Activated CD8-positive, alpha-beta memory T cell treated with anti-CD3 and anti-CD28 coated beads for 24 hours (primary cell): Measurements from ENCODE around the gene WDR88.
"Not testable (repeated sequence)": the region's sequence is repeated elsewhere in the genome, so short reads cannot be mapped to it uniquely, and the experiment has no call there.

ENCODE experiments used
- DNase-seq: peaks from one replicate; pipeline ENCODE4 v3.0.0-alpha.2; 2020

The WDR88 gene

DNA sequence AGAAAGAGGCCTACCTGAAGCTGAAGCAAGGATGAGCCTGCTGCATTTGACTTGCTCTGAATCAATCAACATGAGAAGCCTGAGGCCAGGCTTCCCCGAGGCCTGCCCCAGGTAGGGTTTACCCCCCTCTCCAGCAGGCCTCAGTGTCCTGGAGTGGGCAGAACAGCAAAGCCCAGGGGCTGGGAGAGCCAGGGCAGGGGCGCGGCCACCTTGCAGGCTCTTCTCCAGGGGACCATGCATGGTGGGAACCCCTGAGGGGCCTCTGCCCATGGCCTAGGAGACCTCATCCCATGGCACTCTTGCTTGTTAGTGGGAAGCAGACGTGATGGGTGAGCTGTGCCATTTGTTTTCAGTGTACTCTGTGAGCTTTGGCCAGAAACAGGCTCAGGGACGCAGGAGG, 42.3 kb downstream of the WDR88 start:
- DNase-seq: no peak

- no peak for DNase-seq
Measured at GRCh38 chr19:33175156-33175782, 43.4 kb downstream of the WDR88 start.

GRCh38 chr19:33175886-33176669, 44.2 kb downstream of the WDR88 start:
- DNase-seq: no peak

- peak; percentile 100 for DNase-seq
Measured at GRCh38 chr19:33176670-33177416, 44.9 kb downstream of the WDR88 start.

GRCh38 chr19:33177417-33177979, 45.6 kb downstream of the WDR88 start:
- DNase-seq: no peak

GRCh38 chr19:33186431-33187182, 54.7 kb downstream of the WDR88 start:
- DNase-seq: no peak

DNA sequence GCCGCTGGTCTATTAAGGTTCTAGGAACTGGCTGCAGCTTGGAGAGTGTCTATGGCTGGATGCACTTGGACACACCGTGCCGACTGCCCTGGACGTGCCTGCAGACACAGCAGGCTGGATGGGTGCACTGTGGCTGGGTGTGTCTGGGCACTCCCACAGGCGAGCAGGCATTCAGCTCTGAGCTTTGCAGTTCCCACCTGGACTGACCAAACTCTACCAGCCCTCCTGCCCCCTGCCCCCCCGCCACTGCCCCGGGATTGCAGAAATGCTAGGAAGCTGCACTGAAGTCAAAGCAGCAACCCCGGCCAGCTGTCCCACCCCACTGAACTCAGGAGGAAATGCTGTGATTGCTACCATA, 55.2 kb downstream of the WDR88 start:
- DNase-seq: no peak

DNA sequence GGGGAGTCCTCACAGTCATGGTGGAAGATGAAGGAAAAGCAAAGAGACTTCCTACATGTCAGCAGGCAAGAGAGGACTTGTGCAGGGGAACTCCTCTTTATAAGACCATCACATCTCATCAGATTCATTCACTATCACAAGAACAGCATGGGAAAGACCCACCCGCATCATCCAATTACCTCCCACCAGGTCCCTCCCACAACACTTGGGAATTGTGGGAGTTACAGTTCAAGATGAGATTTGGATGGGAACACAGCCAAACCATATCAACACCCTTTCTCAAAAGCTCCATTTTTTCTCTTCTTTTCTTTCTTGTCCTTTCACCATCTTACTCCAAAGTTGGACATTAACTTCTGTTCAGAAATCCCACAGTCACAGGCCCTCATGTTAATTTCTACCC, 57.5 kb downstream of the WDR88 start:
- DNase-seq: no peak

GRCh38 chr19:33191092-33191491, 59.2 kb downstream of the WDR88 start:
- not testable (repeated sequence) for DNase-seq

DNA sequence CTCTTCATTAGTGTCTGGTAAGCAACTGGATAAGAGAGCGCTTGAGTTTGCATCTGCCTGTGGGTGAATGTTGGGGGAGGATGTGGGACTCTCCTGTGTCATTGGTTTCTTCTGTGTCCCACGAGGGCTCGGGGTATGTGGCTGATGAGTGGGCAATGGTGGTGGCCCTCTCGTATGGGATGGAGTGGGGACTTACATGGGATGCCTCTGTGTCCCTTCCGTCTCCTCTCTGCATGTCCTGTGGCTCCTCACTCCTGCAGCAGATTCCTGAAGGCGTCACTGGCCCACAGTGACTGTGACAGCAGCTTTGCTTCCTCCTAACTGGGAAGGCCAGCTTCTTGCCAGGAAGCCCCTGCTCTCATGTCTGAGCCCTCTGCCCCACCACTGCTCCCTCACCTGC, 59.6 kb downstream of the WDR88 start:
- no peak for DNase-seq

GRCh38 chr19:33192010-33192409, 60.1 kb downstream of the WDR88 start:
- DNase-seq: no peak

DNA sequence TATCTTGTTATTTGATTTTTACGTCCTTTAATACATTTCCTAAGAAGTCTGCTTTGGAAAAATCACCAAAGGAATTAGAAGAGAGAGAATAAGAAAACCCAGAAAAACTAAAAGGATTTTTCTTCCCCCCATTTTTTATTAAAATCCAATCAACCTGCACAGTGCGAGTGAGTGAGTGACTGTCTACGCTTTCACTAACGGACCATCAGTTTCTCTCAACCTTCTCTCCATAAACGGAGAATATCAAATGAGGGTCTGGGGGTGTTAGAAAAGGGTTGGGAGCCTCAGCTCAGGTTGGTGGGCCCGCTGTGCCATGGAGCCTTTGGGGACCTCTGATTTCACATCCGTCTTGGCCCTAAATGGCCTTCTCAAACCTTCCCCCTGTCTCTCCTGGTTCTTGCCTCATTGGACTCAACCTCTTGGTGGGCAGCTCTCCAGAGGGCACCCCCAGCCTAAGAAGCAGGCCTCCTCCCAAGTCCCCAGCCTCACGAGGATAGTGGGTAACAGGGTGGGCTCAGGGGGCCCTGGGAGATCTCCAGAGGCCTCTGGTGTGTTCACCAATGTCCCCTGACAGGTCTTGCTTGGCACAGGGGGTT, 61.5 kb downstream of the WDR88 start:
- no peak for DNase-seq

- no peak for DNase-seq
Measured at GRCh38 chr19:33193865-33194362, 62.0 kb downstream of the WDR88 start, which contains the start of gene LRP3. Gene LRP3 (plus strand): TSS chr19:33194330. CDS start chr19:33194786, 456 bp downstream.

DNA sequence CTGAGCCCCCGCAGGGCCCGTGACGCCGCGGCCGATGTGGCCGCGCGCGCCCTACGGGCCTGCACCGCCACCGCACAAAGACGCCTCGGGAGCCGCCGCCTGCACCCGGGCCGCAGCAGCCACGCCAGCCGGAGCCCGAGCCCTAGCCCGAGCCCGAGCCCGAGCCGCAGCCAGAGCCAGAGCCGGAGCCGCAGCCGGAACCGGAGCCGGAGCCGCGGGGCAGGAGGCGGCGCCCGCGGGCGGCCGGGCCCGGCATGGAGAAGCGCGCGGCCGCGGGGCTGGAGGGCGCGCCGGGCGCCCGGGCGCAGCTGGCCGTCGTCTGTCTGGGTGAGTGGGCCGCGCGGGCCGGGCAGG, 62.6 kb downstream of the WDR88 start:
- DNase-seq: no peak

DNA sequence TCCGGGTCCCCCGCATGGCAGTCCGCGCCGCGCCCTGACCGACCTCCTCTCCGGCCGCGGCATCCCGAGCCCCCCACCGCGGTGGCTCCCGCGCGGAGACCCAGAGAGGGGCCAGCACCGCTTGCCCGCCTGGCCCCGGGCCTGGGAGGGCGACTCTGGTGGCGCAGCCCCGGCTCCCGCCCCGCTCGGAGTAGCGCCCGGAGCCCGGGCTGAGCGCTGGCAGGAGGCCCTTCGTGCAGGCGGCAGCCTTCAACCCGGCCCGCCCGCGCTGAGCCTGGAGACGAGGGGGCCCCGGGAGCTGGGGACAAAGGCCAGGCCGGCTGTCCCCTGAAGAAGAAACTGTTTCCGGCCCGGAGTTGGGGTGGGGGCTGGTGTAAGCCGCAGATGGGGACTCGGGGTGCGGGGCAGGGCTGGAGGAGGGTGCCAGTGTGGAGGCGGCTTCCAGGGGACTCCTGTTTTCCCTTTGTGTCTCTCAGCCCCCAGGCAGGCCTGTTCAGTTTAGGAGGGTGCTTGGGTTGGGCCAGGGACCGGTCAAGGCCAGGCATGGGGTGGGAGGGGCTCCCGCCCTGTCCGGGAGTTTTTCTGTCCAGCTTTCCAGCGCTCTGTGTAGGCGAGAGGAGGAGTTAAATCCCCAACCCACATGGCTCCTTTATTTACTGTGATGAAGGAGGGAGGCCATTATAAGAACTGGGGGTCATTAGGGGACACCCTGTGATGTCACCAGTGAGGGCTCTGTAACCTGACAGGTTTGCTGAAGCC, 63.2 kb downstream of the WDR88 start:
- no peak for DNase-seq

GRCh38 chr19:33195645-33196347, 63.9 kb downstream of the WDR88 start:
- DNase-seq: no peak

DNA sequence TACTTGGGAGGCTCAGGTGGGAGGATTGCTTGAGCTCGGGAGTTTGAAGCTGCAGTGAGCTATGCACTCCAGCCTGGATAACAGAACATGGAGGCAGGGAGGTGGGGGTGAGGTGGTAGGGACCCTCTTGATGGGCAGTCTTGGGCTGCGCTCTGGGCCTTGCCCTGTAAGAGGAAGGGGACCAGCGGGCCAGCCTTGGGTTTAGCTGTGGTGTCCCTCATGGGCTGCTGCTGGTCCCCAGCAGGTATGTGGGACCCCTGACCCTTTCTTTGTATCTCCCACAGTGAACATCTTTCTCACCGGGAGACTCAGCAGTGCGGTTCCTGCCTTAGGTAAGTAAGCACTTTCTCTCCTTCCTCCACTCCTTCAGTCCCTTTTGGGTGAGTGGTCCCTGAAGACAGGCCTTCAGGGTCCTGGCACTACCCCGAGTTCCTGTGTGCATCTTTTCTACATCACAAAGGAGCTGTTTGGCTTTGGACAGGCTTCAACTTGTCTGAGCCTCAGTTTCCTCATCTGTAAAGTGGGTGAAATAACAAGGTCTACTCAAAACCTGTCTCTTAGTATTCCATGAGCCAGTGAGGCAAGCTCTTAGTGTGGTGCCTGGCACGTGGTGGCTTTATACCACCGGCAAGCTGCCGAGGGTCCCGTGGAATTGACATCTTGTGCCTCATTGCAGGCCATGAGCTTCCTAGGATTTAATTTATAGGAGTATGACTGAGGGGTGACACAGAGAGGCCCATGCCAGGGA, 64.7 kb downstream of the WDR88 start:
- no peak for DNase-seq

DNA sequence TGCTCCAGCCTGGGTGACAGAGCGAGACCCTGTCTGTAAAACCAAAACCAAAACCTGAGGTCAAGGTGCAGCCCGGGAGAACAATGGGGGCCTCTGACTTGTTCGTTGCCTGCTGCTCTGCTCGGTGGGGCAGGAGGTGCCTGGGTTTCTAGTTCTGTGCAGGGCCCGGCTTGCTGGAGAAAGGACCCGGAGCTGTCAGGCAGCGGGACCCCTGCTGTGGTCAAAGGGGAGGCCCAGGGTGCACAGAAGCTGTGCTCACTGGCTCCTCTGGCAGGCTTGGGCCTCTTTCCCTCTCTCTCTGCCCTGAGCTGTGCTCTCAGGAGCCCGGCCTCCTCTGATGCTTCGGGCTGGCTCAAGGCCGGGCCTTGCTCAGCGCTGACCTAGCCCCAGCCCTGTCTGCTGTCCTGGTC, 65.7 kb downstream of the WDR88 start:
- no peak for DNase-seq

DNA sequence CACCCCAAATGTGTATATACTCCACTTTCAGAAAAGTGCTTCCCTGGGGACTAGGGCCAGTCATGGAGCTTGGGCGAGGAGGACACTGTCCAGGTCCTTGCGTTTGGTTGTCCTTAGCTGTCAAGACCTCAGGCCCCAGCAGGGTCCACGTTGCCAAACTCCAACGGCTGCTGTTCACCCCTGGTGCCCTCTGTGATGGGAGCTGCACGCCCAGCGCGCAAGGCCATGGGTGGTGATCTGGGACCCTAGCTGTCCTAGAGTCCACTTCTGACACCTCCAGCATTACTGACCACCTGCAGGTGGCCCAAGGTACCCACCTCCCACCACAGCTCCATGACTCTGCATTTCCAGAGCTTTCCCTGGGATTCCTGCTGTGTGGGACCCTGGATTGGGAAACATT, 66.3 kb downstream of the WDR88 start:
- no peak for DNase-seq
